NCI-H82 treated with DMSO at 0.1 percent for 48 hours (cell line): ENCODE data around the gene HOXC13.

Experiments used
- DNase-seq: peaks from one replicate; lab custom pipeline; 2025; ENCODE audit not compliant: unreplicated experiment; lab: John Stamatoyannopoulos, UW

HOXC13 gene

DNA sequence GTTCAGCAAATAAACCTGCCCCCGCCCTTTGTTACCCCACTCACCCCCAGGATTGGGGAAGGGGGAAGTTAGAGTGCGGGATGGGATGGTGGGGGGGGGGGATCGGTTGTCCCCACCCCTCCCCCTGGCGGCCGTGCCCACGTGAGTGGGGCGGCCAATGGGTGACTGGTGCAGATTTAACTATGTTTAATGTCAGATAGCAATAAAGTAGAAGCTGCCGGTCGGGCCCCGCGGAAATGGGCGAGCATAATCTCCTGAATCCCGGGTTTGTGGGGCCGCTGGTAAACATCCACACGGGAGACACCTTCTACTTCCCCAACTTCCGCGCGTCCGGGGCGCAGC lies 16.0 kb downstream of the HOXC13 start, which contains the start of gene HOXC12:
Gene HOXC12, plus strand, starts transcription at position 210 of the 342 bp plus-strand sequence. Its CDS starts 27 bp downstream, at position 237.
- no peak for DNase-seq

DNA sequence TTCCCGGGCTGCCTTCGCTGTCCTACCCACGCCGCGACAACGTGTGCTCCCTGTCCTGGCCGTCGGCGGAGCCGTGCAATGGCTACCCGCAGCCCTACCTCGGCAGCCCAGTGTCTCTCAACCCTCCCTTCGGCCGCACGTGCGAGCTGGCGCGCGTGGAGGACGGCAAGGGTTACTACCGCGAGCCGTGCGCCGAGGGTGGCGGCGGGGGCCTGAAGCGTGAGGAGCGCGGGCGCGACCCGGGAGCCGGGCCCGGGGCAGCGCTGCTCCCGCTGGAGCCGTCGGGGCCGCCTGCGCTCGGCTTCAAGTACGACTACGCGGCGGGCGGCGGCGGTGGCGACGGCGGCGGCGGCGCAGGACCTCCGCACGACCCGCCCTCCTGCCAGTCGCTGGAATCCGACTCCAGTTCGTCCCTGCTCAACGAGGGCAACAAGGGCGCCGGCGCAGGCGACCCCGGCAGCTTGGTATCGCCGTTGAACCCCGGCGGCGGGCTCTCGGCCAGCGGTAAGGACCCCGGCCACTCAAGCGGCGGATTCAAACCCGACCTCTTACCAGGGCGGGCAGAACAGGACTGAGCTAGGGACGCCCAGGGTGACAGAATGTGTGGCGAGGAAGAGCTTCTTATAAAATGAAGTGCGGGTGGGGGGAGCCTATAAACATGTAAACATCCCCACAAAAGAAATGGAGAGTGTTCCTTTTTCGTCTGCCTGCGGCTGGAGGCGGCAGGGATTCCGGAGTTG lies 16.6 kb downstream of the HOXC13 start:
- DNase-seq, result no peak

DNA sequence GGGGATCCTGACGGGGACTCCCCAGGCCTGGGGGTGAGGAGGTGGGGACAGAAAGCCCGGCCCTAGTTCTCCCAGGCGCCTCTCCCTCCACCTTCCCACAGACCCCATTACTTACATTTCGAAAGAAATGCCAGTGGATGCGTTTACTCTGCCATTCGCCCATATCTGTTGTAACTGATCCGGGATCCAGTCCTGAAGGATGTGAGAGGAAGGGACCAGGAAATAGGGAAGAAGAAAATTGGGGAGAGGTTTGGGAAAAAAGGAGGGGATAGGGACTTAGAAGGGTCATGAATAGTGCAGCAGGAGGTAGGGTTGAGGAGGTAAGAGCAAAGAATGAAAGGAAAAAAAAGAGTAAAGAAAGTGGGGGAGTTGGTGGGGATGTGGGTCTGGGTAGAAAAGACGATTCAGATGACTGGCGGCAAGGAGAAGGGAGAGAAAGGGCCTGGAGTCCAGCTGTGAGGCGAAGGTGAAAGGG lies 17.2 kb downstream of the HOXC13 start:
- DNase-seq, result no peak

DNA sequence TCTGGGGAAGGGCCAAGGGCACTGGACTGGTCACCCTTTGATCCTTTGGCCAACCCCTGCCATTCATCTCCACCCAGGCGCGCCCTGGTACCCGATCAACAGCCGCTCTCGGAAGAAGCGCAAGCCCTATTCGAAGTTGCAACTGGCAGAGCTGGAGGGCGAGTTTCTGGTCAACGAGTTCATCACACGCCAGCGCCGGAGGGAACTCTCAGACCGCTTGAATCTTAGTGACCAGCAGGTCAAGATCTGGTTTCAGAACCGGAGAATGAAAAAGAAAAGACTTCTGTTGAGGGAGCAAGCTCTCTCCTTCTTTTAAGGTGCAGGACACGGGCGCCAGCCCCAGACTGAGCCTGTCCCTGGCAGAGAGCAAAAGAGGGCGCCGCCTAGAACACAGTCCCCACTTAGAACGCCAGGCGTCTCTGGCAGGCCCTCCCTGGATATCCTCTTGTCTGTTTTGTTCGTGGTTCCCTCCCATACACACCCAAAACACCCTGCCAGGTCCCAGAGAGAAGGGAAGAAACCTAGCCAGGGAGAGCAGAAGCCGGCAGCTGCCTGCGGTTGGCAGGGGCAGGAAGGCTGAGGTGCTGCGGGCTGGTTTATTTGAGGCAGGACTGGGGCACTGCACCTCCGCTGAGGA lies 17.7 kb downstream of the HOXC13 start:
- DNase-seq, result no peak

DNA sequence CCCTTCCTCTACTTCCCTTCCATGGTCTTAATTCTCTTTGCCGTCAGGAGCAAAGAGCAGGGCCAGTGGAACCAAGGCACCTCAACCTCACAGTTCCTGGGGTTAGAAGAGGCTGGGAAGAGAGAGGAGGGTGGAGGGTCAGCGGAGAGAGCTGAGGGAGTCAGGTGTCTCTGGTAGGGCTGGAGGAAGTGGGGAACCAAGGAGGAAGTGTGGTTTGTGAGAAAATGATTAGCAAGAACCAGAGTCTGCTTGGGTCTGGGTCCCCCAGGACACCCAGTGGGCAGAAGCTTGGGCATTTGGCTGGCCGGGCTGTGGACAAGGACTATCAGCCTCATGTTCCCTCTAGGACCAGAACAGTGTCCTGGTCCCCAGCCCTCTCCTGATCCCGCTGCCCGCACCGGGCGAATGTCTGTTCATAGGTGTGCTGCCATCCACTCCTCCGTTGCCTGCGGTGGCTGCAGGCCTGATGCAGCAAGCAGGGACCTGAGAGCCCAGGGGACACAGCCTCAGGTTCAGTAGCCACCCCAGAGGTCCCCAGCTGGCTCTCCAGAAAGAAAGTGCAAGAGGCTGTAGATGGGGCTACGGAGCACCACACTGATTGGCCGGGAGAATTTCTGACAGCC lies 18.4 kb downstream of the HOXC13 start:
- no peak for DNase-seq

DNA sequence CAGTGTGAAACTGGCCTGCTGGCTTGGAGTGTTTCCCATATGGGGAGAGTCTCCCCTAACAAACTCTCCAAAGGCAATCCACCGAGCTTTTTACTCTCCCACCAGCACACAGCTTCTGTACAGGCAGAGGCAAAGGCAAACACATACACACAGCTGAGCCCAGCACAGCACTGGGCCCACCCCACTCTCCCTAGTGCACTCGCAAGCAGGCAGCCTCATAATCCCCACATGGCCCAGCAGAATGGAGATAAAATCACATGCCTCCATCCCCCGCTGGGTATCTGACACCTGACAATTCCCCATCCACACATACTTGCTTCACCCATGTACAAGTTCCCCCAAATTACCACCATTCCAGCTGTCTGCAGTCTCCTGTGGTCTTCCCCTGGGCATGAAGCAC lies 19.5 kb downstream of the HOXC13 start:
- no peak for DNase-seq

DNA sequence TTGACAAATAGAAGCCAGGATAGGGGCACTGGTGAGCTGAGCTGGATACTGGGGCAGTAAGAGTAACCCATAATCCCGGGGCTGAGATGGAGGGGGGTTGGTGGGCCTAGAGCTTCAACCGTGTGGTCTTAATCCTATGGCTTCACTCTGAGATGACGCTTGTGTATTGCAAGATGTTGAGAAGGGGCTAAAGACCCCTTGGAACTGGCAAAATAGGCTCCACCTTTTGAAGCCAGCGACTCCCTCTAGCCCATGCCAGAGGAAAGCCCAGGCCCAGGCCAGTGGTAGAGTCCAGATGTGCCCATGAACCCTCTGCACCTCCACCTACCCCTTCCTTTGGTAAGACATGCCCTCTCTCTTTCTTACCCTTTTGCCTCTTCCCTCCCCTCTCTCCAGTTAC lies 20.7 kb downstream of the HOXC13 start:
- no peak for DNase-seq

DNA sequence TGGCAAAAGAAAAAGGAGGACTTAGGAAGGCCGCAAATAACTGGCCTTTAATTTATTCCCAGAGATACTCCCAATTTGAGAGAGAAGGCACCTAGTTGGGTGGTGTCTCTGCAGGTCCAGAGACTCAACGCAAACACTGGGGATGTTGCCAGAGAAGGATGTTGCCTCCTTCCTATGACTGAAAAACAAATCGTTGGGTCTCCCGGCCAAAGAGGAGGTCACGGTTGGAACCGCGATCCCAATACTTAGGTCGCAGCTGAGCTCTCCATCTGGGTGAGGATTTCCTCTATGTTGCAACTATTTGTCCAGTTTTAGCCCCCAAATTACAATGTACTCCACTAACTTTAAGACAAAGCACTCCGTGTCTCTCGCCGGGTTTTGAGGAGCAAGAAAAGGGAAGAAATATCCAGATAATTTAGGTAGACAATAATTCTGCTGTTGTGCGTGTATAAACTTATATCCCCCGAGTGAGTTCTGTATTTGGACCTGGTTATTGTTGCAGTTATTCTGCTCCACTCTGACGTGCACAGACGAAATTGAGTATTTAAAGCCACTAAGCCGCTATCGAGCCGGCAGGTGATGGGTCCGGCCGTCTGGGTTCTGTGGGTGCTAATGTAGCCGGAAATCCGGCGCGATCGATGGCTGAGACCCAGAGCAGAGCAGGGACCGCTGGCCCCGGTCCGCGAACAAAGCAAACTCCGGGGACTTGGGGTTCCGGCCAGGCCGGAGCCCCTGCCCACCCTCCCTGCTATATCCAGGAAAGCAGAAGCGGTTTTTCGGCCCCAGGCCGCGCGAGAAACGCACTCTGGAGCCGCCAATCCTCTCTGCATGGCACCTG lies 21.8 kb downstream of the HOXC13 start:
- no peak for DNase-seq

DNA sequence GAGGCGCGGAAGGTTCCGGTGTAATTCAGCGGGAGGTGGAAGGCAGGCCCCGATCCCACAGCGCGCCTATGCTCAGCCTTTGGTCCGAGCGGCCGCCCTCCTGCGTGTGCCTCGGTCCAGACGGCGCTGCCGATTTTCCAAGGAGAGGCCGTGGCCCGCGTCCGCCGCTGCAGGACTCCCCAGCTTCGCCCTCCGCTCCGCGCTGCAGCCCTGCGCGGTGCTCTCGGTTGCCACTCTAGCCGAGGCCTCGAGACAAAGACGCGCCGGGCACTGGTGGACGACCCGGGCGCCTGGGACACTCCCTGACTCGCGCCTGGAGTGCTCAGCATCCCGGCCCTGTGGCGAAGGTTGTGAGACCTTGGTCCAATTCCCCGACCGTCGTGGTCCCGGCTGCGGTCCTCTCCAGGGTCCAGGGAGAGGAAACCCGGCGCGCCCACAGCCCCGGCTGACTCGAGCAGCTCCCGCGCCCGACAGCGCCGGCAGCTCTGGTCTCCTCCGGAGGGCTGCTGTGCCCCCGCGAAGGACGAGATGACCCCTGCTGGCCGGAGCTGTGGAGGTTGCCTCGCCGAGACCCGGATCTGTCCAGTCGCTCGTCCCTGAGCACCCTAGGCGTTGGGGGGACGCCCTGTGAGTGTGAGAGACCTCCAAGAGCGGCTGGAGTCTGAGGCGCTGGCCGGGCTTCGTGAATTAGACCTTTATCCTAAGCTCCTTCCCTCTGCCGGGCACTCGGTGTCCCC lies 22.6 kb downstream of the HOXC13 start:
- no peak for DNase-seq

DNA sequence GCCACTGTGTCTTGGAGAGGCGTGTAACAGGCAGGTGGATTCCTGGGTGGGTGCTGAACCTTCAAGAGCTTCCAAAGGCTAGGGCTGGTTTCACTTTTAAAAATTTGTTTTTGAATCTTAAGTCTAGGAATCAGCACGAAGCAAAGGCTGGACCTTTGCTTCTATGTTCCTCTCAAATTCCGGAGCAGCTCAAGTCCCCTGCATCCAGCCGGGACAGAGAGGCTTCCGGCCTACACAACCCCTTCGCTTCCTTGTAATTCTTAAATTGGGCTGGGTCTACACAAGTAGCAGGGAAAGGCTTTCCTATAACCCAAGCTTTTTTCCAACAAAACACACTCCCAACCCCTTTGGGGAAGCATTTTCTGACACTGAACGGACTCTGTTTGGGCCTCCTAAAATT lies 24.4 kb downstream of the HOXC13 start:
- DNase-seq, result no peak

DNA sequence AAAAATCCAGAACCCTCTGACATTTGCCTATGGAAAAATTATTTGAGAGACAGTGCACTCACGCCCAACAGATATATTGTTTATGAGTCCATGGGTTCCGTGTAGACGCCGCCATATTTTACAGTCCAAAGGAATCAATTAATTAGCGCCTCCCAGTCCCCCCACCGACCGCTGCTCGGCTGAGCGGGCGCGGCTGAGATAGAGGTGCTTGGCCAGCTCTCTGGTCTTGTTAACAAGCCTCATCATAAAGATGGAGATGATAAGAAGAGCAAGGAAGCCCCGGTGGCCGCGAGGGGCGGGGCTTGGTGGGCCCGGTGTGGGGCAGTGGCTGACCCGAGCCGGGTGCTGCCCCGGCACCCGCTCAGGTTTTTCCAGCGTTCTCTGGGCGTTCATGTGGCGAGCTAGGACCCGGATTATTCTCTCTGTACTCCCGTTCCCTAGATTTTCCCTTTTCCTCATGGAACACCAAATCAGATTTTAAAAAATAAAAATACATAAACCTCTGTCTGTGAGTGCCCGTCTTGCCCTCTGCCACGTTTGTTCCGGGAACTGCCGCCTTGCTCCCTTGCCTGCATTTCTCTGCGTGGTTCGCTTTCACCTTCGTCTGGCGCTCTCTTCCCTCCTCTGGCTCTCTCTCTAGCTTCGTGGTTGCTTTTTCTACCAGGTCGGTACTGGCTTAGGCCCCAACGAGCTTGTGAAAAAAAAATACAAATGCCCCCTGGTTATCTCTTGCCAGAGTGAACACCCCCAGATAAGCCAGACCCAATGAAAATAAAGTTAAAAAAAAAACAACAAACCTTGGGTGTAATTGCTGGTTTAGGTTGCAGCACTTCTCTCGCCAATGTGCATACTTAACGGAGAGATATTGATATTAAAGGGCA lies 25.0 kb downstream of the HOXC13 start:
- DNase-seq, result no peak

DNA sequence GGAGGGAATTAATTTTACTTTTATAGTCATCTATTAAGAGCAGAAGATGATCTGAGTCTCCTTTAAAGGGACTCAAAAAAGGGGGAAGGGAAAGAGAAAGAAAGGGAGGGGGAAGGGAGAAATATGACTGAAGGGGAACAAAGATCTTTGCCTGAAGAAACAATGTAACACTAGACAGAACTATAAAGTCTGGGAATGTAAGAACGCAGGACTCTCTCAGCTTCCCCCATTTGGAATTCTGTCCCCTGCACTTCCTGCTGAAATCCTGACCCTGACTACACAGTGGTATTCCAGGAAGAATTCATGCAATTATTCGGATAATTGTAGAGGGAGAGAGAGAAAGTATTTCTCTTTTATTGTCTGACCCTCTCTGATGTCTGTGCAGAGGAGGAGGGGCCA lies 25.7 kb downstream of the HOXC13 start:
- DNase-seq, result no peak

DNA sequence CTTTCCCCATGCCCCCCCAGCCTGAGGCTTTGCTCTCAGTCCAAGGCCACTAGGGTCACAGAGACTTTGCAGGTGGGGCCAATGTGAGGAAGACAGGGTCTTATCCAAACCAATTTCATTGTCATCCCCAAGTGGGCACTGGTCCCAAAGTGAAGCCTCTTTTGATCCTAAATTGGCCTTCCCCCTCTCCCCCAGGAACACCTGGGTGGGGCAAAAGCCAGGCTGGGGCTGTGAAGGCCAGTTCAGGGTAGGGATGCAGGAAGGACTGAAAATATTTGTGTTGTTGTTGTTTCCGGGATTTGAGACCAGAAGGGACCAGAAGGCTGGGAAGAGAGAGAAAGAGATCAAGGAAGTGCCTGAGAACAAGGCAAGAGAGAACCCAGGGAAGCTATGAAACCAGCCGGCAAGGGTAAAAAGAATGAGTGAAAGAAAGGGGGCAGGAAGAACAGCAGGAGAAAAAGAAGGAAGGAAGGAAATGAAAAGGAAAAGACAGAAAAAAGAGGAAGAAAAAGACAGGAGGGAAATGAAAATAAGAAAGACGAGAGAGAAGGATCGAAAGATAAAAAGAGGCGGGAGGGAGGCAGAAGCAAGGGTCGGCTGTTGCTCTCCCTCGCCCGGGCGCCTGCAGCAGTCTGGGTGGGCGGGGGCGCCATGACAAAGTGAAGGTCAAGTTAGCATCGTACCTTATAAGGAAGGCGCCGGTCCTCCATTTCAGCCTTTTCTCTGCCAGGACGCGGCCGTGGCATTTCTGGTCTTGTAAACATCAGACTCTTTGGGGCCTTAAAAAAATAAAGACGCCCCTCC lies 26.9 kb downstream of the HOXC13 start:
- no peak for DNase-seq

DNA sequence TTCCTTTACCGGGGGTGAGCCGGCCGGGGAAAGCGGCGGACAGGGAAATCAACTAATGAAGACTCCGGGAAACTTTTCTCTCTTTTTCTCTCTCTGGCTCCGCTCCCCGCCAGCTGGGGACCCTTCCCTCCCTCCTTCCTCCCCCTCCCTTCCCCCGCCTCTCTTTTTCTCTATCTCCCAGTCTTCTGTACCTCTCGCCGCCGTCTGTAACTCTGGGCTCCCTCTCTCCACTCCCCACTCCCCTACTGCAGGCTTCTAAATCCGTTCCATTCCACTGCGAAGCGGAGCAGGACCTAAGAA lies 27.4 kb downstream of the HOXC13 start:
- no peak for DNase-seq

DNA sequence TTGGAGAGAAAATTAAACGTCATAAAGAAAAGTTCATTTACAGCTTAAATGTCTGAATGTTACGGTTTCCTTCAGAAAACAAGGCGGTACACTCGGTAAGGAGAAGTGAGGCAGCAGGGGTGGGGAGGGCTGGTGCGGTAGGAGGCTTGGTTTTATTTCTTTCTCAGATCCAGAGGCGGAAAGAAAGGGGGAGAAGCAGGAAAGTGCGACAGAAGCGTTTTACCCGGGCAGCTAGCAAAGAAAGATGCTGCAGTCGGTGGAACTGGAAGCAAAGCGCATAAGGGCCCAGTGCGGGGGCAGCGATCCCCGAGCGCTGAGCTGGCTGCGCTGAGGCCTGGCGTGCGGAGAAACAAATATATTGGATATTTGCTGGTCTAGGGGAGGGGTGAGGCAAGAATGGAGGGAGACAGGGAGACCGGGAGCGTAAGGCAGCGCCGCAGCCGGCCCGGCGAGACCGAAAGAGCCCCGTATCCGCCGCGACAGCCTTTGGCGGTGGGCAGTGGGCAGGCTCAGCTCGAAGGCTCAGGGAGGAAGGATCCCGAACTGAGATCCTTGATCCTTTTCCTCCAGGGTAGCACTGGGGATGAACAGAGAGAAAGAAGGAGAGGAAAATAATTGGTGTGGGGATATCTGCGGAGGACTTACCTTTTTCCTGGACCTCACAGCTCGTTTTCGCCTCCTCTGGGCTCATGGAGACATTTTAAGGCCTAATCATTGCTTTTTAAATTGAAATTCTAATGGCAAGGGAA lies 27.9 kb downstream of the HOXC13 start:
- no peak for DNase-seq

DNA sequence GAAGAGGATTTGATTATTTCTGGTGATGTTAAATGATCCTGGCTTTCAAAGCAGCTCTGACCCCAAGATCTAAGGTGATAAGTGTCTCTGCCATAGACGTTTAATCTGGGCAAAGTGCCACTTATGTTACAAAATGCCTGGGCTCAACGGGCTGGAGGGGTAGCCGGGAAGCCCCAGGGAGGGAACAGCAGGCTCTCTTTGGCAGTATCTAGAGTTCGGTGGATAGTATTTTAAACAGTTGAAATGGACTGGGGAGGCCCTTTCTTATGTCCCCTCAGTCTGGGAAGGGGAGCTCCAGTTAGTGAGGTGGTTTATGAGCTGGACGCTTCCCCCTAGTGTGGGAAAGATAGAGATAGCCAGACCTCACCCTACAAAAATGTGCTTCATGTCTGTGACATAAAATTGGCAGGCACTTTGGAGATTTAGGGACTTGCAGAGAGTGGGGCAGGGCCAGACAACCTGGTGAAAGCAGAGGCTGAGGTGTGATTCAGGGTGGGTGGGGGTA lies 28.8 kb downstream of the HOXC13 start:
- DNase-seq, result no peak

DNA sequence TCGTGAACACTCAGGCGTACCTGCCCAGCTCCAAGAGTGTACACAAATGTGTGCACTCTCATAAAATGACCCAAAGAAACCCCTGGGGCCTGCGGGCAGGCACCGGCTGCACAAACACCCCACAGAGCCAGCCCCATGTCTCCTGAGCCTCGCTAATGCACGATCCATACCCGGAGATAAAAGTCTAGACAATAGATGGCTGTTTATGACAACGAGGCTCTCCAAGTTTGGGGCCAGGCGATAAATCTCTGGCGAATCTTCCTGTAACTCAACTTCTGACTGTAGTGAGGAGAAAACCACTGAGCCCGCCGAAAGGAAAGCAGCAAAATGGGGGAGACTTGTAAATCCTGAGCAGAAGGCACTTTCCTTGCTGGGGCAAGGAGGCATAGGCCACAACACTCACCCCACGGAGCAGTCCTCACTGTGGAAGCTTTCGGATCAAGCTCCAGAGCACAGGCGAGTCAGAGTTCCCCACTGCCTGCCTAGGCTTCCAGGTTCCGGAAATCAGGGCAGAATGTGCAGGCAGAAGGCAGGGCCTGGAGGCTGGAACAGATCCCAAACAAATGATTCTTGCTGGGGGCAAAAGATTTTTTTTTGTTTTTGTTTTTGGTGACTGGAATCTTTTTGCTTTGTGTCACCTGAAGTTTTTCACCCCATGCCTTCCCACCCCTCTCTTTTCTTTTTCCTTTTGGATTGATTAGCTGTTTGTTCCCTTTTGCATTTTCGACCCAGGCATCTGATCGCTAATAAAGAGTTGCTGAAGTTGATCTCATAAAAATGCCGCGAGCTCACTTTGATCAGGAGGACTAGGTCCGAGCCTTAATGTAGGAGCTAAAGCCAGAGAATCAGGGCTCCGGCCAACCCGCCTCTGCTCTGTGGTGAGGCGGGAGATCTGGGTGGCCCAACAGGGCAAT lies 29.8 kb downstream of the HOXC13 start:
- no peak for DNase-seq
